IMR-90 (cell line): Measurements from ENCODE around the gene VPS41. TPM values are rescaled to one million over a fixed set of nuclear protein-coding genes. Genes with fewer than 3 reads are reported as not detected.

Experiments used
- ATAC-seq: fragments of 200-7000 bp; cut with Tn5 transposase; 2 replicates; pipeline ENCODE4 v1.9.1; 2020; ENCODE audit warnings: low read depth, mild to moderate bottlenecking, moderate library complexity
- BruUV-seq: library from RNA; stranded (reverse); fragments of 400-500 nt; replicated peaks from 2 replicates; lab custom pipeline; 2021; lab: Mats Ljungman, UMichigan
- CTCF ChIA-PET: fragments of 300-600 bp; formaldehyde crosslinking; extraction: SDS; loops from one replicate; lab custom pipeline; 2021; ENCODE audit warnings: antibody characterized with exemption; lab: Yijun Ruan, JAX
- POLR2A ChIA-PET: fragments of 300-600 bp; sonication (Branson Sonifier 250); formaldehyde crosslinking; loops from one replicate; lab custom pipeline; 2022; ENCODE audit warnings: antibody characterized with exemption; ENCODE audit not compliant: unreplicated experiment; lab: Charles Lee
- DNase-seq: peaks from one replicate; pipeline ENCODE4 v3.0.0; 2013
- H2AFZ ChIP-seq: replicated peaks from 2 replicates; pipeline ENCODE3; 2013; ENCODE audit warnings: low read length, mild to moderate bottlenecking; ENCODE audit not compliant: poor library complexity
- H2AK5ac ChIP-seq: 2 replicates; pipeline ENCODE4 v1.6.1; 2013; ENCODE audit warnings: low read depth, low read length, inconsistent platforms
- H2AK9ac ChIP-seq: replicated peaks from 2 replicates; pipeline ENCODE3; 2013; ENCODE audit warnings: mild to moderate bottlenecking, low read depth, low read length, moderate library complexity; ENCODE audit not compliant: poor library complexity
- H2BK120ac ChIP-seq: 2 replicates; pipeline ENCODE4 v1.6.1; 2013; ENCODE audit warnings: low read depth, low read length, inconsistent platforms
- H2BK15ac ChIP-seq: 3 replicates; pipeline ENCODE4 v1.6.1; 2013; ENCODE audit warnings: low read depth, low read length, inconsistent platforms
- H2BK20ac ChIP-seq: 2 replicates; pipeline ENCODE4 v1.6.1; 2013; ENCODE audit warnings: low read depth, mild to moderate bottlenecking, inconsistent platforms, low read length, moderate library complexity
- H2BK5ac ChIP-seq: 2 replicates; pipeline ENCODE4 v1.6.1; 2013; ENCODE audit warnings: mild to moderate bottlenecking, low read depth, low read length, inconsistent platforms; ENCODE audit not compliant: poor library complexity, severe bottlenecking
- H3K14ac ChIP-seq: replicated peaks from 2 replicates; pipeline ENCODE4 v1.6.1; 2013; ENCODE audit warnings: low read depth, low read length, inconsistent platforms
- H3K18ac ChIP-seq: 2 replicates; pipeline ENCODE4 v1.6.1; 2013; ENCODE audit warnings: low read depth, low read length, control low read depth
- H3K23ac ChIP-seq: 2 replicates; pipeline ENCODE4 v1.6.1; 2013; ENCODE audit warnings: low read depth, low read length, inconsistent platforms
- H3K27ac ChIP-seq: 2 replicates; pipeline ENCODE4 v1.5.1; 2013; ENCODE audit warnings: mild to moderate bottlenecking, control low read depth, low read length; ENCODE audit not compliant: insufficient read depth
- H3K27me3 ChIP-seq: 2 replicates; pipeline ENCODE4 v1.6.1; 2013; ENCODE audit warnings: low read length; ENCODE audit not compliant: control insufficient read depth, insufficient read depth
- H3K36me3 ChIP-seq: 2 replicates; pipeline ENCODE4 v1.6.1; 2013; ENCODE audit warnings: low read length, mixed read lengths; ENCODE audit not compliant: control insufficient read depth, insufficient read depth
- H3K4ac ChIP-seq: 2 replicates; pipeline ENCODE4 v1.6.1; 2013; ENCODE audit warnings: low read depth, low read length, inconsistent platforms
- H3K4me1 ChIP-seq: 2 replicates; pipeline ENCODE4 v1.6.1; 2013; ENCODE audit warnings: low read length, mixed read lengths; ENCODE audit not compliant: control insufficient read depth, insufficient read depth
- H3K4me2 ChIP-seq: 2 replicates; pipeline ENCODE4 v1.6.1; 2013; ENCODE audit warnings: low read depth, mild to moderate bottlenecking, control low read depth, low read length, moderate library complexity
- H3K4me3 ChIP-seq: 2 replicates; pipeline ENCODE4 v1.5.1; 2013; ENCODE audit warnings: low read depth, mild to moderate bottlenecking, control low read depth, low read length, moderate library complexity; ENCODE audit not compliant: insufficient read depth
- H3K56ac ChIP-seq: 2 replicates; pipeline ENCODE4 v1.6.1; 2013; ENCODE audit warnings: low read length, inconsistent platforms; ENCODE audit not compliant: insufficient read depth; ENCODE audit errors: extremely low read depth
- H3K79me1 ChIP-seq, 2 experiments: 2 replicates each; pipeline ENCODE4 v1.6.1; 2013; ENCODE audit warnings: low read length in 2 of 2, inconsistent platforms in 1 of 2, low read depth in 1 of 2
- H3K9ac ChIP-seq: 2 replicates; pipeline ENCODE4 v1.6.1; 2013; ENCODE audit warnings: low read depth, low read length, control low read depth
- H3K9me1 ChIP-seq: 2 replicates; pipeline ENCODE4 v1.6.1; 2013; ENCODE audit warnings: low read length, inconsistent platforms; ENCODE audit not compliant: insufficient read depth
- H3K9me3 ChIP-seq: 2 replicates; pipeline ENCODE4 v1.6.1; 2013; ENCODE audit warnings: low read length; ENCODE audit not compliant: control insufficient read depth, insufficient read depth
- H4K20me1 ChIP-seq: 2 replicates; pipeline ENCODE4 v1.6.1; 2013; ENCODE audit warnings: low read length, inconsistent platforms; ENCODE audit not compliant: insufficient read depth
- H4K5ac ChIP-seq: 2 replicates; pipeline ENCODE4 v1.6.1; 2013; ENCODE audit warnings: mild to moderate bottlenecking, low read depth, low read length, control low read depth
- H4K8ac ChIP-seq, 2 experiments: 2 replicates each; pipeline ENCODE4 v1.6.1; 2013; ENCODE audit warnings: low read depth in 2 of 2, low read length in 2 of 2, control low read depth in 1 of 2, inconsistent platforms in 1 of 2
- H4K91ac ChIP-seq: 2 replicates; pipeline ENCODE4 v1.6.1; 2013; ENCODE audit warnings: low read depth, low read length, inconsistent platforms; ENCODE audit not compliant: insufficient read depth
- BHLHE40 ChIP-seq: fragments of 150-350 bp; IDR thresholded peaks from 2 replicates; pipeline ENCODE4 v1.6.1; 2016; ENCODE audit warnings: mild to moderate bottlenecking, low read depth, low read length
- RAD21 ChIP-seq: IDR thresholded peaks from 2 replicates; pipeline ENCODE4 v1.6.1; 2012; ENCODE audit warnings: low read length, improper control_type of control experiment
- WGBS, 2 experiments: methylation state at CpG; one replicate each; pipeline versions ENCODE4 v1.1.5 to v1.1.7; 2013; ENCODE audit warnings: missing lambda C conversion rate in 2 of 2; ENCODE audit not compliant: insufficient read length in 1 of 2; ENCODE audit errors: extremely low coverage in 2 of 2; 5-methylcytosine and 5-hydroxymethylcytosine counted together
- dilution Hi-C: fragments of 300-500 bp; cut with HindIII; formaldehyde crosslinking; loops from one replicate; pipeline ENCODE4 v1.14.3; 2018; ENCODE audit warnings: low sequenced_read_pairs; ENCODE audit not compliant: unreplicated experiment
- in situ Hi-C: fragments of 300-500 bp; cut with MboI; formaldehyde crosslinking; loops from 3 replicates; pipeline ENCODE4 v1.14.3; 2019; ENCODE audit warnings: low sequenced_read_pairs, inconsistent platforms, mixed read lengths
- intact Hi-C: fragments of 100-400 bp; cut with micrococcal nuclease; formaldehyde crosslinking; loops from 2 replicates; pipeline ENCODE4 v1.10.0; 2022
- polyA plus RNA-seq, 3 experiments: library from polyadenylated mRNA; depleted of rRNA; stranded (reverse); fragments of >200 nt; gene quantifications; 2 replicates each; pipeline ENCODE4 v1.2.3, GENCODE V29; 2012; ENCODE audit warnings: low replicate concordance in 1 of 3
- total RNA-seq: library from RNA; depleted of rRNA; stranded (reverse); fragments of >200 nt; gene quantifications from 2 replicates; pipeline ENCODE4 v1.2.3, GENCODE V29; 2012
- TF ChIP-seq, protein P1 (sequence below): fragments of 150-350 bp; IDR thresholded peaks from 2 replicates; pipeline ENCODE4 v1.6.1; 2017; ENCODE audit warnings: mild to moderate bottlenecking, antibody characterized with exemption, low read length, low read depth

VPS41 gene
- total and polyA plus RNA-seq, 2 of the 4 experiments (the other 2 are of a cell fraction) = 16.0 to 28.0 TPM

DNA sequence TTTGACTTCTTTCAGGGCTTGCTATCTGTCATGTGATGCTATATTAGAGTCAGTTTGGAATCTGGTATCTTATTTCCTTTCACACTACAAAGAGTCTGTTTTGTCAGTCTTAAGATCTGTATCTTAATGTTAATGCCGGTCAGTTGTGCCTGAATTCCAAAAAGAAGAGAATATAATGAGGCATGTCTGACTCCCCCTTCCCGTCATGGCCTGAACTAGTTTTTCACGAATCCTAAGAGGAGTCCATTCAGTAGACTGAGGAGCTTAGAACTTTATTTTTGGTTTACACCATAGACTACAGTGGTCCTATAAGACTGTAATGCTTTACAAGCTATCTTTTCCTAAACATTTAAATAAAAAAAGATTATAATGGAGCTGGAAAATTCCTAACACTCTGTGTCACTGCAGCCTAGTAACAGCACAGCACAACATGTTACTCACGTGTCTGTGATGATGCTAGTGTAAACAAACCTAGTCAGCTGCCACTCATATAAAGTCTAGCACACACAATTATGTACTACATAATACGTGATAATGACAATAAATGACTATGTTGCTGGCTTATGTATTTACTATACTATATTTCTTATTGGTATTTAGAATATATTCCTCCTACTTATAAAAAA, 50.6 kb downstream of the VPS41 start:
- H3K4me1 ChIP-seq = no peaks in the 10 kb centered on the region
- no TSS peak for BruUV-seq
- no peak overlapping the region for H3K4me2 ChIP-seq
- H3K18ac ChIP-seq = no peak overlapping the region
- no peak overlapping the region for H4K8ac ChIP-seq
- H2AFZ ChIP-seq = no peak overlapping the region
- H2BK20ac ChIP-seq = no peak overlapping the region
- TF ChIP-seq, protein P1, sequence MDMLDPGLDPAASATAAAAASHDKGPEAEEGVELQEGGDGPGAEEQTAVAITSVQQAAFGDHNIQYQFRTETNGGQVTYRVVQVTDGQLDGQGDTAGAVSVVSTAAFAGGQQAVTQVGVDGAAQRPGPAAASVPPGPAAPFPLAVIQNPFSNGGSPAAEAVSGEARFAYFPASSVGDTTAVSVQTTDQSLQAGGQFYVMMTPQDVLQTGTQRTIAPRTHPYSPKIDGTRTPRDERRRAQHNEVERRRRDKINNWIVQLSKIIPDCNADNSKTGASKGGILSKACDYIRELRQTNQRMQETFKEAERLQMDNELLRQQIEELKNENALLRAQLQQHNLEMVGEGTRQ = peak; percentile 83
- TF ChIP-seq RAD21 (no peak), BHLHE40 (peak; percentile 98)
- no peak overlapping the region for H3K14ac ChIP-seq
- dilution Hi-C loops = no loop called here
- in situ Hi-C loops = no loop called here
- ChIA-PET POLR2A (no interaction called here), CTCF (interaction anchor here (0.9 to 1.1 kb wide), 3 partner anchors 11 to 15 kb away, joined by 3 to 4 read pairs (median 3); no protein-coding TSS in a partner anchor)
- H3K27me3 ChIP-seq = no peaks in the 10 kb centered on the region
- H2AK9ac ChIP-seq = no peak overlapping the region
- intact Hi-C loops = no loop called here
- H3K36me3 ChIP-seq = peaks cover 4% of the 10 kb centered on the region
- no peak overlapping the region for H3K4me3 ChIP-seq
- no CpG with 5 or more reads among the region's 5 CpGs for WGBS, 2 experiments
- peak; percentile 81 for DNase-seq
- no peaks in the 10 kb centered on the region for H3K9me3 ChIP-seq
- peaks cover 3 to 7% of the 10 kb centered on the region in 2 experiments; a peak in 2 of 4 replicates for H3K79me1 ChIP-seq
- no peak overlapping the region for H2BK5ac ChIP-seq
- ATAC-seq = peak; percentile 85
- H3K9ac ChIP-seq = no peak overlapping the region
- no peak overlapping the region for H4K5ac ChIP-seq
- no peaks in the 10 kb centered on the region for H4K20me1 ChIP-seq
- H3K23ac ChIP-seq = no peak overlapping the region
- no peak overlapping the region for H3K56ac ChIP-seq
- no peak overlapping the region for H3K27ac ChIP-seq
- H2BK15ac ChIP-seq = no peak overlapping the region
- no peak overlapping the region for H2AK5ac ChIP-seq
- H2BK120ac ChIP-seq = no peak overlapping the region
- H3K4ac ChIP-seq = no peak overlapping the region
- no peak overlapping the region for H4K91ac ChIP-seq
- no peaks in the 10 kb centered on the region; the same call in 1 of the 2 replicates for H3K9me1 ChIP-seq
